Adipocyte (in vitro differentiated cells): ENCODE data around the gene KIF5C.
A peak's percentile ranks its signal among the peaks of the same experiment; 100 is the strongest.
"Not testable (repeated sequence)": the region's sequence is repeated elsewhere in the genome, so short reads cannot be mapped to it uniquely, and the experiment has no call there.

ENCODE experiments used
- DNase-seq: peaks from one replicate; pipeline ENCODE4 v3.0.0-alpha.2; 2015; ENCODE audit warnings: low read depth
- H3K27me3 ChIP-seq: replicated peaks from 2 replicates; pipeline ENCODE4 v1.7.0; 2013; ENCODE audit warnings: mild to moderate bottlenecking, low read length, moderate library complexity; ENCODE audit not compliant: control insufficient read depth, insufficient read depth
- H3K36me3 ChIP-seq: 2 replicates; pipeline ENCODE4 v1.7.0; 2013; ENCODE audit warnings: low read length, mild to moderate bottlenecking, moderate library complexity; ENCODE audit not compliant: control insufficient read depth, insufficient read depth, severe bottlenecking
- H3K4me1 ChIP-seq: 2 replicates; pipeline ENCODE4 v1.7.0; 2013; ENCODE audit warnings: mild to moderate bottlenecking, low read length, moderate library complexity; ENCODE audit not compliant: control insufficient read depth, insufficient read depth
- H3K4me3 ChIP-seq: 2 replicates; pipeline ENCODE4 v1.7.0; 2013; ENCODE audit warnings: mild to moderate bottlenecking, low read length, moderate library complexity
- H3K9ac ChIP-seq: 2 replicates; pipeline ENCODE4 v1.7.0; 2013; ENCODE audit warnings: mild to moderate bottlenecking, low read length, moderate library complexity
- H3K9me3 ChIP-seq: 2 replicates; pipeline ENCODE4 v1.7.0; 2013; ENCODE audit warnings: mild to moderate bottlenecking, low read length, moderate library complexity; ENCODE audit not compliant: control insufficient read depth

Gene KIF5C

DNA sequence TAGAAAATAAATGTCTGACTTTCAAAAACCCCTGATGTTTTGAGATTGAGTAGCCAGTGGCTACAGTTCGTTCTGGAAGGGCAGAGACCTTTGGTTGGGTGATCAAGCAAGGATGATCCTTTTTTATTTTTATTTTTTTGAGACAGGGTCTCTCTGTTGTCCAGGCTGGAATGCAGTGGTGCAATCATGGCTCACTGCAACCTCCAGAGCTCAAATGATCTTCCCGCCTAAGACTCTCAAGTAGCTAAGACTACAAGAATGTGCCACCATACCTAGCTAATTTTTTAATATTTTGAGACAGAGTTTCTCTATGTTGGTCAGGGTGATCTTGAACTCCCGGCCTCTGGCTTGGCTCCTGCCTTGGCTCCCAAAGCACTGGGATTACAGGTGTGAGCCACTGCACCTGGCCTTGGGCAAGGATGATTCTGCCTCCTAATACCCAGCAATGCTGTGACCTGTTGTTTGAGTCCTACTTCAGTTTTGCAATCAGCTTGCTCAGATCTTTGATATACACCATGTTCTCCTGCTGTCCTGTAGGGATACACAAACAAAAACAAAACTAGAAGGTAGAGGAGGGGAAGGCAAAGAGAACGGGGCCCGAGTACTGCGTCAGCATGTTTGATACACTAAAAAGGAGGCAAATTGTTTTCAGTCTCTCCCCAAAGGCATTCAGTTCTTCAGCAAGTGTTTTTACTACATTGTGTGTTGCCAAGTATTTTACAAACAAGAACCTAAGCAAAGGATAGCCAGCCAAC lies 104.3 kb downstream of the KIF5C start:
- Histone ChIP-seq H3K27me3 (peaks cover 11% of the 10 kb centered on the region), H3K9ac (no peak overlapping the region), H3K36me3 (no peaks in the 10 kb centered on the region), H3K9me3 (no peaks in the 10 kb centered on the region), H3K4me3 (no peak overlapping the region), H3K4me1 (peaks cover 21% of the 10 kb centered on the region)
- DNase-seq, result no peak

DNA sequence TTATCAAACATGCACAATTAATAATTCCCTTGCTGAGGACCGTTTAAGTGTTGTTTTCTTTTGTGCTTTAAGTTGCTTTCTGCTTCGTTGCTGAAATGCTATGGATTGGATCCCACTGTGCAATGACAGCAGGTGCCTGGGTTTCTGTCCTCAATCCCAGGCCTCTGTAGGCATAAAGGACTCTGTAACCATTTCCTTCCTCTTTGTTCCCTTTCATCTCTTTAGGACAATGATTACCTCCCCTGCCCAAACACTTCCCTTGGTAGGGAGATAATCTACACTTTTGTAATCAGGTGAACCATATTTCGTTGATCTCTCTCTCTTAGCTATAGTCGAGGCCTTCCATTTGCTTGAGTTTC lies 104.9 kb downstream of the KIF5C start:
- Histone ChIP-seq H3K9me3 (no peaks in the 10 kb centered on the region), H3K4me1 (peaks cover 22% of the 10 kb centered on the region), H3K4me3 (no peak overlapping the region), H3K36me3 (no peaks in the 10 kb centered on the region), H3K27me3 (peaks cover 11% of the 10 kb centered on the region), H3K9ac (no peak overlapping the region)
- DNase-seq, result no peak

GRCh38 chr2:148980496-148980895 lies 105.5 kb downstream of the KIF5C start:
- not testable (repeated sequence) for H3K9ac ChIP-seq, H3K36me3 ChIP-seq

DNA sequence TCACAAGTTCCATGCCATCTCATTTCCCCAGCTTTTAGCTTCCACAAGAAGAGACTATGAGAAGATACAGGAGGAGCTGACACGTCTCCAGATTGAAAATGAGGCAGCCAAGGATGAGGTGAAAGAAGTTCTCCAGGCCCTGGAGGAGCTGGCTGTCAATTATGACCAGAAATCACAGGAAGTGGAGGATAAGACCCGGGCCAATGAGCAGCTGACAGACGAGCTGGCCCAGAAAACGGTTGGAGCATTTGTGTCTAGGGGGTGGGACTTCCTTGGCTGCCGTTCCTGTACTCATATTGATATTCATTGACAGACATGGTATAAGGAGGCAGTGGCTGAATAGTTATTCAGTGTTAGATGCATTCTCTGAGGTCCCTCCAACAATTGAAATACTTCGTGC lies 106.3 kb downstream of the KIF5C start:
- Histone ChIP-seq H3K4me3 (no peak overlapping the region), H3K36me3 (no peaks in the 10 kb centered on the region), H3K9ac (no peak overlapping the region), H3K9me3 (no peaks in the 10 kb centered on the region), H3K27me3 (peaks cover 11% of the 10 kb centered on the region), H3K4me1 (peaks cover 22% of the 10 kb centered on the region)
- DNase-seq, result no peak

More at GRCh38 chr2:148980496-148980895, 105.5 kb downstream of the KIF5C start:
- not testable (repeated sequence) for DNase-seq, H3K9me3 ChIP-seq, H3K4me3 ChIP-seq
- Histone ChIP-seq H3K27me3 (peaks cover 11% of the 10 kb centered on the region), H3K4me1 (peaks cover 22% of the 10 kb centered on the region)

GRCh38 chr2:148981781-148982180 lies 106.8 kb downstream of the KIF5C start:
- no peak overlapping the region for H3K9ac ChIP-seq
- no peaks in the 10 kb centered on the region for H3K36me3 ChIP-seq
- peaks cover 22% of the 10 kb centered on the region for H3K4me1 ChIP-seq
- peaks cover 11% of the 10 kb centered on the region for H3K27me3 ChIP-seq
- H3K9me3 ChIP-seq, result no peaks in the 10 kb centered on the region
- H3K4me3 ChIP-seq, result no peak overlapping the region
- DNase-seq, result no peak

- no peaks in the 10 kb centered on the region for H3K36me3 ChIP-seq
- peak; percentile 26 for DNase-seq
Measured at GRCh38 chr2:148982282-148982681, 107.3 kb downstream of the KIF5C start.

GRCh38 chr2:148983896-148984295 lies 108.9 kb downstream of the KIF5C start:
- Histone ChIP-seq H3K4me3 (no peak overlapping the region), H3K36me3 (no peaks in the 10 kb centered on the region), H3K9ac (no peak overlapping the region), H3K27me3 (peaks cover 3% of the 10 kb centered on the region), H3K4me1 (peaks cover 14% of the 10 kb centered on the region), H3K9me3 (no peaks in the 10 kb centered on the region)
- DNase-seq, result no peak

More at GRCh38 chr2:148982282-148982681, 107.3 kb downstream of the KIF5C start:
- H3K4me1 ChIP-seq, result peaks cover 22% of the 10 kb centered on the region
- H3K9me3 ChIP-seq, result no peaks in the 10 kb centered on the region
- H3K4me3 ChIP-seq, result no peak overlapping the region
- H3K27me3 ChIP-seq, result peaks cover 10% of the 10 kb centered on the region
- H3K9ac ChIP-seq, result no peak overlapping the region

GRCh38 chr2:148984449-148984848 lies 109.4 kb downstream of the KIF5C start:
- no peaks in the 10 kb centered on the region for H3K9me3 ChIP-seq
- no peaks in the 10 kb centered on the region for H3K36me3 ChIP-seq

GRCh38 chr2:148987286-148987685 lies 112.3 kb downstream of the KIF5C start:
- no peak for DNase-seq
- no peak overlapping the region for H3K9ac ChIP-seq
- H3K36me3 ChIP-seq, result no peaks in the 10 kb centered on the region
- no peaks in the 10 kb centered on the region for H3K9me3 ChIP-seq
- H3K4me3 ChIP-seq, result no peak overlapping the region
- H3K27me3 ChIP-seq, result no peaks in the 10 kb centered on the region
- peaks cover 9% of the 10 kb centered on the region for H3K4me1 ChIP-seq

More at GRCh38 chr2:148984449-148984848, 109.4 kb downstream of the KIF5C start:
- H3K9ac ChIP-seq, result no peak overlapping the region
- peaks cover 3% of the 10 kb centered on the region for H3K27me3 ChIP-seq
- DNase-seq, result no peak
- no peak overlapping the region for H3K4me3 ChIP-seq
- H3K4me1 ChIP-seq, result peaks cover 9% of the 10 kb centered on the region

DNA sequence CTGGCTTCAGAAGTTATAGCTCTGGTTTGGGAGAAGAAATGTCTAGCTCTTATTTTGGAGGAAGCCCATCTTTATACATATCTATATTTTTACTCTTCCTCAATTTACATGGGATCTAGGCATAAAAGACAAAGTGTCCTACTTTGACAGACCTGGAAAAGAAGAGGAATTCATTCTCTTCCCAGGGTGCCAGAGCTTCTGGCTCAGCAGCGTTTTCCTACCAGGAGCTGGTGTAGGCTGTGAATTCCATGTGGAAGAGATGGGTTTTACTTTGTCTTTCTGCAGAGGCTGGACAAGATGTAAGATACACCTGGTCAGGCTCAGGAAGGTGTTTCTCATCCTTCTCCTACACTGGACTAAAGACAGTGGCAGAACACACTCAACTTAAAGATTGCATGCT lies 113.3 kb downstream of the KIF5C start:
- DNase-seq, result no peak
- no peaks in the 10 kb centered on the region for H3K27me3 ChIP-seq
- H3K9ac ChIP-seq, result no peak overlapping the region
- H3K4me3 ChIP-seq, result no peak overlapping the region
- peaks cover 8% of the 10 kb centered on the region for H3K4me1 ChIP-seq
- no peaks in the 10 kb centered on the region for H3K9me3 ChIP-seq
- H3K36me3 ChIP-seq, result no peaks in the 10 kb centered on the region

DNA sequence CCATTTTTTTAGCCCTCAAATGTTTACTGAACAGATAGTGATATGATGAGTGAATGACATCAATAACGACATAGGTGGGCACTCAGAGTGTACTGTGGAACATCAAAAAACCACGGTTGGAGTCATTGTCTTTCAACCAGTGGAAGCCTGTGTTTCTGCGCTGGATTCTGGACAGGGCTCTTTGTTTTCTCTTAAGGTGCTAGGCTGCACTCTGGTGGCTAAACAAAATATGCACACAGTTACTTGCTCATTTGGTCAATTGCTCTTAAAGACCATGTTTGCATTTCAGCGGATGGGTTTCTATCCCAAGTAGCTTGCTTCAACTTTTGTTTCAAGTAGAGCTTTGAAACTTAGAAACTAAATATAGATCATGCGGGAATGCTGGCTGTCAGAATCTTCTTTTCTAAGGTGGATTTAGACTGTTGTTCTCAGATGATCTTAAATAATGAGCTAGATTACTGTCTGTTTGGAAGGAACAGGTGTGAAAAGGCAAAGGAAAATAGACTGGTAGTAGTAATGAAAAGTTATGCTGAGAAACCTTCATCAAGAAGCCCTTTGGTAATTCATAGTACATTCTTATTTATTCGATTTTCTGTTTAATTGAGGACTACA lies 115.0 kb downstream of the KIF5C start:
- DNase-seq, result peak; percentile 91
- Histone ChIP-seq H3K9ac (no peak overlapping the region), H3K9me3 (no peaks in the 10 kb centered on the region), H3K27me3 (no peaks in the 10 kb centered on the region), H3K4me3 (no peak overlapping the region), H3K4me1 (no peaks in the 10 kb centered on the region), H3K36me3 (no peaks in the 10 kb centered on the region)
